WTC11 (cell line): ENCODE measurements around the gene GRM1. TPM values are rescaled to one million over a fixed set of nuclear protein-coding genes. Genes with fewer than 3 reads are reported as not detected.

Experiments used
- ATAC-seq: fragments of 200-7000 bp; cut with Tn5 transposase; 2 replicates; pipeline ENCODE4 v1.10.0; 2021; ENCODE audit warnings: mild to moderate bottlenecking, moderate library complexity
- CTCF ChIA-PET: fragments of 300-600 bp; sonication (Branson Sonifier 250); formaldehyde crosslinking; loops from one replicate; lab custom pipeline; 2021; ENCODE audit warnings: antibody characterized with exemption; lab: Charles Lee
- POLR2A ChIA-PET: fragments of 350-600 bp; sonication (Branson Sonifier 250); formaldehyde crosslinking; loops from one replicate; lab custom pipeline; 2021; ENCODE audit warnings: antibody characterized with exemption; lab: Charles Lee
- DNase-seq: peaks from one replicate; pipeline ENCODE4 v3.0.0; 2021; ENCODE audit warnings: low spot score
- H3K27ac Mint-ChIP-seq: 2 replicates; pipeline ENCODE4 v1.8.0; 2021; ENCODE audit warnings: mixed read lengths
- H3K27me3 Mint-ChIP-seq: 2 replicates; pipeline ENCODE4 v1.8.0; 2021; ENCODE audit warnings: low read depth, mild to moderate bottlenecking, moderate library complexity, mixed read lengths
- H3K36me3 Mint-ChIP-seq: 2 replicates; pipeline ENCODE4 v1.8.0; 2021; ENCODE audit warnings: mixed read lengths
- H3K4me1 Mint-ChIP-seq: 2 replicates; pipeline ENCODE4 v1.8.0; 2022; ENCODE audit warnings: mixed read lengths
- H3K4me3 Mint-ChIP-seq: 2 replicates; pipeline ENCODE4 v1.8.0; 2021; ENCODE audit warnings: mild to moderate bottlenecking, moderate library complexity, mixed read lengths
- H3K9me3 Mint-ChIP-seq: 2 replicates; pipeline ENCODE4 v1.8.0; 2021; ENCODE audit warnings: mixed read lengths
- CDX4 ChIP-seq: fragments of 250-450 bp; sonication (Bioruptor Pico); IDR thresholded peaks from 2 replicates; pipeline ENCODE4 v1.9.0; 2021; ENCODE audit warnings: moderate library complexity, mild to moderate bottlenecking, inconsistent platforms, borderline replicate concordance
- CREM ChIP-seq: sonication (generic); formaldehyde crosslinking; IDR thresholded peaks from 2 replicates; pipeline ENCODE4 v1.8.1; 2022; ENCODE audit warnings: mild to moderate bottlenecking, missing genetic modification reagents, moderate library complexity
- EMX1 ChIP-seq: fragments of 250-450 bp; sonication (Bioruptor Pico); IDR thresholded peaks from 2 replicates; pipeline ENCODE4 v1.8.0; 2021; ENCODE audit warnings: mild to moderate bottlenecking
- ERG ChIP-seq: fragments of 250-450 bp; sonication (Bioruptor Pico); IDR thresholded peaks from 2 replicates; pipeline ENCODE4 v1.8.0; 2021; ENCODE audit warnings: mild to moderate bottlenecking
- GTF2I ChIP-seq: fragments of 250-450 bp; sonication (Bioruptor Pico); conservative IDR thresholded peaks from 2 replicates; pipeline ENCODE4 v1.4.0; 2021; ENCODE audit warnings: mild to moderate bottlenecking
- HMGXB4 ChIP-seq: sonication (generic); formaldehyde crosslinking; IDR thresholded peaks from 2 replicates; pipeline ENCODE4 v1.8.1; 2023; ENCODE audit warnings: mild to moderate bottlenecking, moderate library complexity, missing genetic modification reagents
- IRF1 ChIP-seq: sonication (generic); formaldehyde crosslinking; IDR thresholded peaks from 2 replicates; pipeline ENCODE4 v1.8.0; 2023; ENCODE audit warnings: missing genetic modification reagents
- IRF2 ChIP-seq: sonication (generic); formaldehyde crosslinking; IDR thresholded peaks from 2 replicates; pipeline ENCODE4 v1.8.0; 2022; ENCODE audit warnings: low read depth, missing genetic modification reagents, borderline replicate concordance
- JAZF1 ChIP-seq: fragments of 250-450 bp; sonication (Bioruptor Pico); IDR thresholded peaks from 2 replicates; pipeline ENCODE4 v1.9.0; 2021; ENCODE audit warnings: moderate library complexity, mild to moderate bottlenecking, inconsistent platforms
- MXD4 ChIP-seq: fragments of 250-450 bp; sonication (Bioruptor Pico); IDR thresholded peaks from 2 replicates; pipeline ENCODE4 v1.8.0; 2021; ENCODE audit warnings: mild to moderate bottlenecking, moderate library complexity, borderline replicate concordance
- NFATC4 ChIP-seq: fragments of 250-450 bp; sonication (Bioruptor Pico); IDR thresholded peaks from 2 replicates; pipeline ENCODE4 v1.9.0; 2021; ENCODE audit warnings: mild to moderate bottlenecking
- OVOL2 ChIP-seq: fragments of 250-450 bp; sonication (Bioruptor Pico); IDR thresholded peaks from 2 replicates; pipeline ENCODE4 v1.9.0; 2021; ENCODE audit warnings: mild to moderate bottlenecking, borderline replicate concordance
- RELA ChIP-seq: sonication (generic); formaldehyde crosslinking; IDR thresholded peaks from 2 replicates; pipeline ENCODE4 v1.8.1; 2022; ENCODE audit warnings: missing genetic modification reagents, mild to moderate bottlenecking, borderline replicate concordance
- SMAD4 ChIP-seq: sonication (generic); formaldehyde crosslinking; IDR thresholded peaks from 2 replicates; pipeline ENCODE4 v1.8.0; 2022; ENCODE audit warnings: mild to moderate bottlenecking, missing genetic modification reagents
- SP1 ChIP-seq: sonication (generic); formaldehyde crosslinking; conservative IDR thresholded peaks from 2 replicates; pipeline ENCODE4 v1.8.1; 2022; ENCODE audit warnings: missing genetic modification reagents
- ZMAT4 ChIP-seq: fragments of 250-450 bp; sonication (Bioruptor Pico); IDR thresholded peaks from 2 replicates; pipeline ENCODE4 v1.9.0; 2021; ENCODE audit warnings: mild to moderate bottlenecking
- ZNF138 ChIP-seq: sonication (generic); formaldehyde crosslinking; conservative IDR thresholded peaks from 2 replicates; pipeline ENCODE4 v1.8.1; 2022; ENCODE audit warnings: mild to moderate bottlenecking, moderate library complexity, missing genetic modification reagents
- ZNF396 ChIP-seq: fragments of 250-450 bp; sonication (Bioruptor Pico); IDR thresholded peaks from 2 replicates; pipeline ENCODE4 v1.8.0; 2021; ENCODE audit warnings: mild to moderate bottlenecking, moderate library complexity, borderline replicate concordance
- ZNF425 ChIP-seq: fragments of 250-450 bp; sonication (Bioruptor Pico); conservative IDR thresholded peaks from 2 replicates; pipeline ENCODE4 v1.9.0; 2021; ENCODE audit warnings: mild to moderate bottlenecking
- total RNA-seq: library from RNA; stranded (reverse); gene quantifications from 3 replicates; pipeline ENCODE4 v1.2.3, GENCODE V29; 2021

The GRM1 gene
- total RNA-seq, 1 experiment from 2014 or later: 0.46 TPM

- no peak for TF ChIP-seq OVOL2 (CRISPR knock-in tag)
- TF ChIP-seq ZNF425 (CRISPR knock-in tag): no peak
- no peak for TF ChIP-seq HMGXB4 (CRISPR knock-in tag)
Observed at GRCh38 chr6:146357578-146358430, 328.9 kb downstream of the GRM1 start (continued).

GRCh38 chr6:146358431-146359046, 329.7 kb downstream of the GRM1 start:
- Mint-ChIP-seq H3K36me3 (no peaks in the 10 kb centered on the region), H3K4me3 (no peak overlapping the region), H3K9me3 (no peaks in the 10 kb centered on the region), H3K27ac (no peak overlapping the region), H3K27me3 (no peaks in the 10 kb centered on the region), H3K4me1 (peaks cover 41% of the 10 kb centered on the region)
- DNase-seq: no peak
- ChIA-PET CTCF (no interaction called here), POLR2A (no interaction called here)
- ATAC-seq: no peak
- TF ChIP-seq SMAD4 (CRISPR knock-in tag) (no peak), OVOL2 (CRISPR knock-in tag) (no peak), SP1 (CRISPR knock-in tag) (no peak), CREM (CRISPR knock-in tag) (no peak), EMX1 (CRISPR knock-in tag) (no peak), ZMAT4 (CRISPR knock-in tag) (no peak), JAZF1 (CRISPR knock-in tag) (no peak), RELA (CRISPR knock-in tag) (no peak), ERG (CRISPR knock-in tag) (no peak), ZNF138 (CRISPR knock-in tag) (no peak), NFATC4 (CRISPR knock-in tag) (no peak), CDX4 (CRISPR knock-in tag) (no peak), IRF2 (CRISPR knock-in tag) (no peak), GTF2I (CRISPR knock-in tag) (no peak), IRF1 (CRISPR knock-in tag) (no peak), ZNF396 (CRISPR knock-in tag) (no peak), MXD4 (CRISPR knock-in tag) (no peak)
